Kidney glomerular epithelial cell (primary cell): ENCODE measurements around the gene ADAMTSL1.

Experiments used
- DNase-seq: peaks from one replicate; lab custom pipeline; 2025; lab: John Stamatoyannopoulos, UW

Gene ADAMTSL1

GRCh38 chr9:18665947-18666346, 192.0 kb downstream of the ADAMTSL1 start:
- DNase-seq = no peak

- DNase-seq = no peak
Observed at GRCh38 chr9:18666348-18666747, 192.4 kb downstream of the ADAMTSL1 start.

- DNase-seq = no peak
Observed at GRCh38 chr9:18666986-18667772, 193.2 kb downstream of the ADAMTSL1 start.

- DNase-seq = no peak
Observed at GRCh38 chr9:18668944-18669343, 195.0 kb downstream of the ADAMTSL1 start.

- DNase-seq = no peak
Observed at GRCh38 chr9:18672706-18673105, 198.8 kb downstream of the ADAMTSL1 start.

GRCh38 chr9:18673179-18673578, 199.2 kb downstream of the ADAMTSL1 start:
- DNase-seq = no peak

- no peak for DNase-seq
Observed at GRCh38 chr9:18675332-18675731, 201.4 kb downstream of the ADAMTSL1 start.

GRCh38 chr9:18675973-18676372, 202.0 kb downstream of the ADAMTSL1 start:
- DNase-seq = no peak

- DNase-seq = no peak
Observed at GRCh38 chr9:18676525-18676924, 202.6 kb downstream of the ADAMTSL1 start.

GRCh38 chr9:18678821-18679590, 205.1 kb downstream of the ADAMTSL1 start:
- no peak for DNase-seq

GRCh38 chr9:18682907-18683306, 209.0 kb downstream of the ADAMTSL1 start:
- DNase-seq = no peak

- no peak for DNase-seq
Observed at GRCh38 chr9:18683312-18683711, 209.4 kb downstream of the ADAMTSL1 start.

GRCh38 chr9:18683851-18684250, 209.9 kb downstream of the ADAMTSL1 start:
- DNase-seq = no peak

GRCh38 chr9:18684593-18685317, 210.8 kb downstream of the ADAMTSL1 start:
- no peak for DNase-seq

- no peak for DNase-seq
Observed at GRCh38 chr9:18688581-18689565, 214.9 kb downstream of the ADAMTSL1 start.

- no peak for DNase-seq
Observed at GRCh38 chr9:18689921-18690320, 216.0 kb downstream of the ADAMTSL1 start.

GRCh38 chr9:18692268-18692667, 218.3 kb downstream of the ADAMTSL1 start:
- DNase-seq = no peak

- DNase-seq = no peak
Observed at GRCh38 chr9:18692962-18693361, 219.0 kb downstream of the ADAMTSL1 start.

- DNase-seq = no peak
Observed at GRCh38 chr9:18694959-18695668, 221.2 kb downstream of the ADAMTSL1 start.

GRCh38 chr9:18698992-18699391, 225.0 kb downstream of the ADAMTSL1 start:
- DNase-seq = no peak

GRCh38 chr9:18699764-18700163, 225.8 kb downstream of the ADAMTSL1 start:
- no peak for DNase-seq
